UCSD-AML1 (cell line): ENCODE results near the gene PLCH2.
"Not testable (repeated sequence)": the region's sequence is repeated elsewhere in the genome, so short reads cannot be mapped to it uniquely, and the experiment has no call there.

ENCODE experiments used
- DNase-seq: peaks from one replicate; lab custom pipeline; 2025; ENCODE audit not compliant: unreplicated experiment; lab: John Stamatoyannopoulos, UW

The PLCH2 gene

GRCh38 chr1:2476061-2476999 is at the start of gene PLCH2:
Gene PLCH2, plus strand, starts transcription at chr1:2476289. Its CDS starts 300 bp downstream, at chr1:2476589.
- no peak for DNase-seq

GRCh38 chr1:2426540-2426939 is 49.5 kb upstream of the PLCH2 start:
- no peak for DNase-seq

- no peak for DNase-seq
These were observed 49.0 kb upstream of the PLCH2 start for GRCh38 chr1:2427051-2427450.

GRCh38 chr1:2427976-2428375 is 48.1 kb upstream of the PLCH2 start:
- no peak for DNase-seq

GRCh38 chr1:2428490-2428889 is 47.6 kb upstream of the PLCH2 start:
- DNase-seq = no peak

GRCh38 chr1:2429780-2430591 is 46.1 kb upstream of the PLCH2 start:
- no peak for DNase-seq

GRCh38 chr1:2430592-2430973 is 45.5 kb upstream of the PLCH2 start:
- DNase-seq = no peak

- no peak for DNase-seq
These were observed 45.0 kb upstream of the PLCH2 start for GRCh38 chr1:2431103-2431502.

- no peak for DNase-seq
These were observed 44.6 kb upstream of the PLCH2 start for GRCh38 chr1:2431518-2431917.

- no peak for DNase-seq
These were observed 43.6 kb upstream of the PLCH2 start for GRCh38 chr1:2432441-2432844.

- DNase-seq = no peak
These were observed 42.9 kb upstream of the PLCH2 start for GRCh38 chr1:2433196-2433595.

- no peak for DNase-seq
These were observed 42.0 kb upstream of the PLCH2 start for GRCh38 chr1:2433936-2434655.

- DNase-seq = no peak
These were observed 41.0 kb upstream of the PLCH2 start for GRCh38 chr1:2435091-2435490.

GRCh38 chr1:2435746-2436355 is 40.2 kb upstream of the PLCH2 start:
- no peak for DNase-seq

- no peak for DNase-seq
These were observed 39.2 kb upstream of the PLCH2 start for GRCh38 chr1:2436876-2437275.

- no peak for DNase-seq
These were observed 38.5 kb upstream of the PLCH2 start for GRCh38 chr1:2437617-2438016.

- DNase-seq = no peak
These were observed 38.1 kb upstream of the PLCH2 start for GRCh38 chr1:2438038-2438437.

- no peak for DNase-seq
These were observed 37.4 kb upstream of the PLCH2 start for GRCh38 chr1:2438641-2439040.

- no peak for DNase-seq
These were observed 36.7 kb upstream of the PLCH2 start for GRCh38 chr1:2439369-2439768.

GRCh38 chr1:2440346-2440745 is 35.7 kb upstream of the PLCH2 start:
- not testable (repeated sequence) for DNase-seq

- DNase-seq = no peak
These were observed 34.3 kb upstream of the PLCH2 start for GRCh38 chr1:2441746-2442145.
